OCI-LY1 (cell line): ENCODE measurements around the gene TGFB1.

Experiments used
- EZH2 ChIP-seq: fragments of 200-600 bp; sonication (generic), shearing (Covaris generic); IDR thresholded peaks from 2 replicates; pipeline ENCODE4 v1.8.0; 2017; ENCODE audit warnings: borderline replicate concordance, mixed run types, mild to moderate bottlenecking, antibody characterized with exemption, low read length, moderate library complexity, mixed read lengths
- TF ChIP-seq, protein P1 (sequence below): fragments of 200-600 bp; sonication (generic), shearing (Covaris generic); IDR thresholded peaks from 2 replicates; pipeline ENCODE4 v1.5.1; 2017; ENCODE audit warnings: mild to moderate bottlenecking, antibody characterized with exemption, low read length, moderate library complexity, mixed read lengths

DNA sequence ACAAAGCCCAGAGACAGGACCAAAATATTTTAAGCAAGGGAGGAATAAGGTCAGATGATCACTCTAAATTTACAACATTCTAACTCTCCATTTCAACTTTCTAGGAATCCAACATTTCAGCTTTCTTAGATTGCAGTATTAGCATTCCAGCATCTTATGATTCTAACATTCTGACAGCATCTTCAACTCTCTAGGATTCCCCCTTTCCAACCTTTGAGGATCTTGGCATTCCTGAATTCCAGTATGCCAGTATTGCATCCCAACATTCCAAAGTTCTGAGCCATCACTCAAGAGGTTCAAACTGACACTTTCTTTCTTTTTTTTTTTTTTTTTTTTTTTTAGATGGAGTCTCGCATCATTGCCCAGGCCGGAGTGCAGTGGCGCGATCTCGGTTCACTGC lies 13.8 kb downstream of the TGFB1 start:
- TF ChIP-seq, protein P1, sequence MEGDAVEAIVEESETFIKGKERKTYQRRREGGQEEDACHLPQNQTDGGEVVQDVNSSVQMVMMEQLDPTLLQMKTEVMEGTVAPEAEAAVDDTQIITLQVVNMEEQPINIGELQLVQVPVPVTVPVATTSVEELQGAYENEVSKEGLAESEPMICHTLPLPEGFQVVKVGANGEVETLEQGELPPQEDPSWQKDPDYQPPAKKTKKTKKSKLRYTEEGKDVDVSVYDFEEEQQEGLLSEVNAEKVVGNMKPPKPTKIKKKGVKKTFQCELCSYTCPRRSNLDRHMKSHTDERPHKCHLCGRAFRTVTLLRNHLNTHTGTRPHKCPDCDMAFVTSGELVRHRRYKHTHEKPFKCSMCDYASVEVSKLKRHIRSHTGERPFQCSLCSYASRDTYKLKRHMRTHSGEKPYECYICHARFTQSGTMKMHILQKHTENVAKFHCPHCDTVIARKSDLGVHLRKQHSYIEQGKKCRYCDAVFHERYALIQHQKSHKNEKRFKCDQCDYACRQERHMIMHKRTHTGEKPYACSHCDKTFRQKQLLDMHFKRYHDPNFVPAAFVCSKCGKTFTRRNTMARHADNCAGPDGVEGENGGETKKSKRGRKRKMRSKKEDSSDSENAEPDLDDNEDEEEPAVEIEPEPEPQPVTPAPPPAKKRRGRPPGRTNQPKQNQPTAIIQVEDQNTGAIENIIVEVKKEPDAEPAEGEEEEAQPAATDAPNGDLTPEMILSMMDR: no peak
- TF ChIP-seq EZH2: no peak
